ENCODE results near the gene ARSK. TPM values are rescaled to one million over a fixed set of nuclear protein-coding genes. Genes with fewer than 3 reads are reported as not detected.

The ARSK gene
- total and polyA plus RNA-seq, 9 donors: 4.4 to 8.1 (median 5.6) TPM

DNA sequence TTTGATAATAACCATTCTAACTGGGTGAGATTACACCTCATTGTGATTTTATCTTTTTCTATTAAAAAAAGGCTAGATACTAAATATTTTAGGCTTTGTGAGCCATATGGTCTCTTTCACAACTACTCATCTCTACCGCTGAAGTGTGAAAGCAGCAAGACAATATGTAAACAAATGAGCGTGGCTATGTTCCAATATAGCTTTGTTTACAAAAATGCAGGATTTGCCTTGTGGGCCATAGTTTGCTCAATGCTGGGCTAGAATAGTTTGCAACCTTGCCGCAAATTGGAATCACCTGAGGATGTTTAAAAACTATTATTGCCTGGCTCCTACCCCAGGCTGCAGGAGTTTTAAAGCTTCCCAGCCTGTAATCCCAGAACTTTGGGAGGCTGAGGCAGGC, 54.8 kb downstream of the ARSK start:
- TF ChIP-seq EP300 (IDR thresholded peaks at IDR 0.05) (no peak), POLR2A (IDR thresholded peaks at IDR 0.05) (no peak)
- TF ChIP-seq, protein P1, sequence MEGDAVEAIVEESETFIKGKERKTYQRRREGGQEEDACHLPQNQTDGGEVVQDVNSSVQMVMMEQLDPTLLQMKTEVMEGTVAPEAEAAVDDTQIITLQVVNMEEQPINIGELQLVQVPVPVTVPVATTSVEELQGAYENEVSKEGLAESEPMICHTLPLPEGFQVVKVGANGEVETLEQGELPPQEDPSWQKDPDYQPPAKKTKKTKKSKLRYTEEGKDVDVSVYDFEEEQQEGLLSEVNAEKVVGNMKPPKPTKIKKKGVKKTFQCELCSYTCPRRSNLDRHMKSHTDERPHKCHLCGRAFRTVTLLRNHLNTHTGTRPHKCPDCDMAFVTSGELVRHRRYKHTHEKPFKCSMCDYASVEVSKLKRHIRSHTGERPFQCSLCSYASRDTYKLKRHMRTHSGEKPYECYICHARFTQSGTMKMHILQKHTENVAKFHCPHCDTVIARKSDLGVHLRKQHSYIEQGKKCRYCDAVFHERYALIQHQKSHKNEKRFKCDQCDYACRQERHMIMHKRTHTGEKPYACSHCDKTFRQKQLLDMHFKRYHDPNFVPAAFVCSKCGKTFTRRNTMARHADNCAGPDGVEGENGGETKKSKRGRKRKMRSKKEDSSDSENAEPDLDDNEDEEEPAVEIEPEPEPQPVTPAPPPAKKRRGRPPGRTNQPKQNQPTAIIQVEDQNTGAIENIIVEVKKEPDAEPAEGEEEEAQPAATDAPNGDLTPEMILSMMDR (IDR thresholded peaks at IDR 0.05): no peak
- Histone ChIP-seq H3K27me3 (no peaks in the 10 kb centered on the region), H3K27ac (no peak overlapping the region), H3K4me3 (no peak overlapping the region), H3K4me1 (ENCODE audit: insufficient read depth) (no peaks in the 10 kb centered on the region), H3K36me3 (no peaks in the 10 kb centered on the region), H3K9me3 (no peaks in the 10 kb centered on the region)
- intact Hi-C loops (cut with DNase I): no loop called here
- DNase-seq: no peak
- 18 to 45% (median 21%) methylated on average over 3 of the region's 3 CpGs for WGBS, 3 donors

DNA sequence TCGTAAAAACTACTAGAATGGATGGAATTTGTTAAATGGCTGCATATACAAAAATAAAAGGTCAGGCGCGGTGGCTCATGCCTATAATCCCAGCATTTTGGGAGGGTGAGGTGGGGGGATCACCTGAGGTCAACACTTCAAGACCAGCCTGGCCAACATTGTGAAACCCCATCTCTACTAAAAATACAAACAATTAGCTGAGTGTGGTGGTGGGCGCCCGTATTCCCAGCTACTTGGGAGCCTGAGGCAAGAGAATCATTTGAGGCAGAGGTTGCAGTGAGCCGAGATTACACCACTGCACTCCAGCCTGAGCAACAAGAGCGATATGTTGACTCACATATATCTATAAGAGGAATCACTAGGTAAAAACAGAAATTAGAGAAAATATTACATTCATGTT, 55.6 kb downstream of the ARSK start:
- intact Hi-C loops (cut with DNase I): no loop called here
- H3K9me3 ChIP-seq: no peaks in the 10 kb centered on the region
- H3K4me1 ChIP-seq (ENCODE audit: insufficient read depth): no peaks in the 10 kb centered on the region
- no peaks in the 10 kb centered on the region for H3K36me3 ChIP-seq
- TF ChIP-seq, protein P1 (IDR thresholded peaks at IDR 0.05): no peak
- no peak for TF ChIP-seq POLR2A (IDR thresholded peaks at IDR 0.05)
- TF ChIP-seq EP300 (IDR thresholded peaks at IDR 0.05): no peak
- no peaks in the 10 kb centered on the region for H3K27me3 ChIP-seq
- DNase-seq: no peak
- no peak overlapping the region for H3K4me3 ChIP-seq
- no peak overlapping the region for H3K27ac ChIP-seq
- WGBS, 3 donors: 92 to 94% (median 93%) methylated on average over 7 of the region's 7 CpGs

DNA sequence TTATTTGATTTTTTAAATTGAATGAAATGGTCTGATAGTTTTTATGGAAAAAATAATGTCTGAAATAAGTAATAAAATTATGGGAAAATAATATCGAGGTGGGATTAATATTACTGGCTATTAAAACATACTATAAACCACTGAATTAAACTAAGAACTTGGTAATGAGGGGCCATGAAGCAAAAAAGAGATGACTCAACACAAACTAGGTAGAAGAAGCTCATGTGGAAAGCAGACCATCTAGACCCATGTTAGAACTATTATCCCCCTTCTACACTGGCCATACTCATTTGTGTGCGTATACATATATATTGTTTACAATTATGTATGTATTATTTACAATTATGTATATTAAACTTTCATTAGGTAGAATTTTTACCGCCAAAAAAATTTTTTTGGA, 56.5 kb downstream of the ARSK start:
- no peak overlapping the region for H3K4me3 ChIP-seq
- WGBS, 3 donors: 92 to 95% (median 94%) methylated on average over 3 of the region's 3 CpGs
- H3K27me3 ChIP-seq: no peaks in the 10 kb centered on the region
- no peaks in the 10 kb centered on the region for H3K9me3 ChIP-seq
- no peaks in the 10 kb centered on the region for H3K4me1 ChIP-seq (ENCODE audit: insufficient read depth)
- DNase-seq: no peak
- H3K27ac ChIP-seq: no peak overlapping the region
- H3K36me3 ChIP-seq: no peaks in the 10 kb centered on the region
- TF ChIP-seq POLR2A (IDR thresholded peaks at IDR 0.05): no peak
- no peak for TF ChIP-seq EP300 (IDR thresholded peaks at IDR 0.05)
- TF ChIP-seq, protein P1 (IDR thresholded peaks at IDR 0.05): no peak
- intact Hi-C loops (cut with DNase I): no loop called here

DNA sequence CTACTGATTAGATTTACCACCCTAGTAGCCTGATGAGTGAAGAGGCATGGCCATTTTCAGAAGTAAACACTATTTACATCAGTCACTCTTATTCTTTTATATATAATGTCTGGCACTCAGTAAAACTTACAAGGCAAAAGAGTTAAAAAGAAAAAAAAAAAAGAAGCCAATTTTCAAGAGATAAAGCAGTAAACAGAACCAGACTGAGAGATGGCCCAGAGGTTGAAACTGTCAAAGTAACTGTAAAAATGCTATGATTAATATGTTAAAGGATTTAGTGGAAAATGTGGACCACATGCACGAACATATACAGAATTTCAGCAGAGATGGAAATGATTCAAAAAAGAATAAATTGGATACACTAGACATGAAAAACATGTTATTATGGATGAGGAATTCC, 58.6 kb downstream of the ARSK start:
- WGBS, 3 donors: 91 to 93% (median 92%) methylated on average over 1 of the region's 1 CpG
- TF ChIP-seq POLR2A (IDR thresholded peaks at IDR 0.05) (no peak), EP300 (IDR thresholded peaks at IDR 0.05) (no peak)
- TF ChIP-seq, protein P1 (IDR thresholded peaks at IDR 0.05): no peak
- Histone ChIP-seq H3K27me3 (no peaks in the 10 kb centered on the region), H3K4me1 (ENCODE audit: insufficient read depth) (no peaks in the 10 kb centered on the region), H3K36me3 (no peaks in the 10 kb centered on the region), H3K9me3 (no peaks in the 10 kb centered on the region), H3K27ac (no peak overlapping the region), H3K4me3 (no peak overlapping the region)
- no peak for DNase-seq
- intact Hi-C loops (cut with DNase I): no loop called here

DNA sequence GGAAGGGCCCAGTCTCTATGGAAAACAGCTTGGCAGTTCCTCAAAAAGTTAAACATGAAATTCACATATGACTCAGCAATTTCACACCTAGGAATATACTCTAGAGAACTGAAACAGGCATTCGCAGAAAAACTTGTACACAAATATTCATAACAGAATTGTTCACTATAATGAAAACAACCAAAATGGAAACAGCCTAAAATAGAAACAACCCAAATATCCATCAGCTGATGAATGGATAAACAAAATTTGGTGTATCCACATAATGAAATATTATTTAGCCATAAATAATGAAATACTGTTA, 60.2 kb downstream of the ARSK start:
- H3K4me3 ChIP-seq: no peak overlapping the region
- no peaks in the 10 kb centered on the region for H3K27me3 ChIP-seq
- WGBS, 3 donors: 88 to 90% (median 88%) methylated on average over 1 of the region's 1 CpG
- peaks cover 4% of the 10 kb centered on the region for H3K4me1 ChIP-seq (ENCODE audit: insufficient read depth)
- intact Hi-C loops (cut with DNase I): no loop called here
- no peak overlapping the region for H3K27ac ChIP-seq
- TF ChIP-seq POLR2A (IDR thresholded peaks at IDR 0.05): no peak
- TF ChIP-seq, protein P1 (IDR thresholded peaks at IDR 0.05): no peak
- TF ChIP-seq EP300 (IDR thresholded peaks at IDR 0.05): no peak
- no peaks in the 10 kb centered on the region for H3K9me3 ChIP-seq
- DNase-seq: no peak
- no peaks in the 10 kb centered on the region for H3K36me3 ChIP-seq
